Immature natural killer cell (primary cell): ENCODE data around the gene NOTCH3. TPM values are rescaled to one million over a fixed set of nuclear protein-coding genes. Genes with fewer than 3 reads are reported as not detected.

Experiments
- DNase-seq, 3 donors: peaks; one replicate each; pipeline ENCODE4 v3.0.0; 2022; ENCODE audit warnings: mixed read lengths in 1 of 3
- H3K27ac Mint-ChIP-seq, 6 donors: one replicate each; pipeline ENCODE4 v1.8.0; 2020; ENCODE audit warnings: mixed read lengths in 6 of 6, mild to moderate bottlenecking in 5 of 6, inconsistent platforms in 4 of 6, moderate library complexity in 3 of 6
- H3K27me3 Mint-ChIP-seq, 3 donors: one replicate each; pipeline ENCODE4 v1.8.0; 2020 to 2021; ENCODE audit warnings: low read depth in 3 of 3, mild to moderate bottlenecking in 3 of 3, mixed read lengths in 3 of 3, moderate library complexity in 3 of 3, inconsistent platforms in 1 of 3
- H3K36me3 Mint-ChIP-seq, 3 donors: one replicate each; pipeline ENCODE4 v1.8.0; 2020; ENCODE audit warnings: mixed read lengths in 3 of 3, inconsistent platforms in 2 of 3, mild to moderate bottlenecking in 2 of 3
- H3K4me1 Mint-ChIP-seq, 2 donors: one replicate each; pipeline ENCODE4 v1.8.0; 2020; ENCODE audit warnings: inconsistent platforms in 2 of 2, mild to moderate bottlenecking in 2 of 2, mixed read lengths in 2 of 2, moderate library complexity in 1 of 2
- H3K4me3 Mint-ChIP-seq, 5 donors: one replicate each; pipeline ENCODE4 v1.8.0; 2020; ENCODE audit warnings: mild to moderate bottlenecking in 5 of 5, mixed read lengths in 5 of 5, inconsistent platforms in 3 of 5, moderate library complexity in 3 of 5
- H3K9me3 Mint-ChIP-seq, 6 donors: one replicate each; pipeline ENCODE4 v1.8.0; 2020; ENCODE audit warnings: mild to moderate bottlenecking in 6 of 6, mixed read lengths in 6 of 6, inconsistent platforms in 4 of 6, moderate library complexity in 3 of 6
- polyA plus RNA-seq, 3 donors: library from polyadenylated mRNA; unstranded; fragments of 300-500 nt; fragmentation: Illumina TruSeq; gene quantifications; one replicate each; pipeline ENCODE4 v1.2.3, GENCODE V29; 2021

The NOTCH3 gene
- polyA plus RNA-seq, 3 donors from 2014 or later: not detected

- H3K27ac Mint-ChIP-seq: peak overlapping the region in 5 of 6 donors; percentile 40 to 78 (median 66)
- no peaks in the 10 kb centered on the region for H3K36me3 Mint-ChIP-seq
- no peak for DNase-seq
- peaks cover 12 to 18% (median 12%) of the 10 kb centered on the region in 3 donors for H3K27me3 Mint-ChIP-seq
- peak overlapping the region; percentile 67 to 89 (median 85) for H3K4me3 Mint-ChIP-seq
- no peaks in the 10 kb centered on the region for H3K9me3 Mint-ChIP-seq
- H3K4me1 Mint-ChIP-seq: peaks cover 16 to 19% of the 10 kb centered on the region in 2 donors
Observed at GRCh38 chr19:15223649-15224361, 23.0 kb upstream of the NOTCH3 start.

- peak; percentile 78 to 83 (median 78) for DNase-seq
- Mint-ChIP-seq H3K27ac (peak overlapping the region in 2 of 6 donors; percentile 66 to 77), H3K4me1 (peaks cover 16 to 19% of the 10 kb centered on the region in 2 donors), H3K4me3 (peak overlapping the region; percentile 67 to 89 (median 85)), H3K27me3 (peaks cover 12 to 18% (median 12%) of the 10 kb centered on the region in 3 donors), H3K9me3 (no peaks in the 10 kb centered on the region), H3K36me3 (no peaks in the 10 kb centered on the region)
Observed at GRCh38 chr19:15222738-15223648, 22.2 kb upstream of the NOTCH3 start.

DNA sequence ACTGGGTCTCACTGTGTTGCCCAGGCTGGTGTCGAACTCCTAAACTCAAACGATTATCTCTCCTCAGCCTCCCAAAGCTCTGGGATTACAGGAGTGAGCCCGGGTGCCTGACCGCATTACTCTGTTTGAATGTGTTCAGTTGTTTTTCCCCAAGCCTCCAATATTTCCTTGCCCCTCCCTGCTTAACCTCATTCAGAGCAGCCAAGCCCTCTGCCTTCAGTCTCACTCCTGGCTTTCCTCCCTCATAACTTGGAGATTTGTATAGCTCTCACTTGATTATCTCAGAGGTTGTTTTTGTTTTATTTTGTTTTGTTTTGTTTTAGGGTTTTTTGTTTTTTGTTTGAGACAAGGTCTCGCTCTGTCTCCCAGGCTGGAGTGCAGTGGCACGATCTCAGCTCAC, 20.0 kb upstream of the NOTCH3 start:
- peaks cover 16 to 19% of the 10 kb centered on the region in 2 donors for H3K4me1 Mint-ChIP-seq
- no peak overlapping the region for H3K4me3 Mint-ChIP-seq
- no peaks in the 10 kb centered on the region for H3K9me3 Mint-ChIP-seq
- peaks cover 10 to 18% (median 12%) of the 10 kb centered on the region in 3 donors for H3K27me3 Mint-ChIP-seq
- DNase-seq: no peak
- H3K27ac Mint-ChIP-seq: no peak overlapping the region
- no peaks in the 10 kb centered on the region for H3K36me3 Mint-ChIP-seq

- Mint-ChIP-seq H3K4me1 (peaks cover 12% of the 10 kb centered on the region in 2 donors), H3K9me3 (no peaks in the 10 kb centered on the region), H3K27ac (no peak overlapping the region)
Observed at GRCh38 chr19:15218501-15218900, 17.7 kb upstream of the NOTCH3 start.

GRCh38 chr19:15216363-15216762, 15.6 kb upstream of the NOTCH3 start:
- H3K27me3 Mint-ChIP-seq: peaks cover 5 to 6% (median 5%) of the 10 kb centered on the region in 3 donors
- H3K4me3 Mint-ChIP-seq: no peak overlapping the region
- no peak overlapping the region for H3K27ac Mint-ChIP-seq
- H3K9me3 Mint-ChIP-seq: no peaks in the 10 kb centered on the region
- H3K4me1 Mint-ChIP-seq: no peaks in the 10 kb centered on the region
- no peaks in the 10 kb centered on the region for H3K36me3 Mint-ChIP-seq
- no peak for DNase-seq

More at GRCh38 chr19:15218501-15218900, 17.7 kb upstream of the NOTCH3 start:
- DNase-seq: no peak
- Mint-ChIP-seq H3K4me3 (no peak overlapping the region), H3K27me3 (peaks cover 10 to 14% (median 11%) of the 10 kb centered on the region in 3 donors), H3K36me3 (no peaks in the 10 kb centered on the region)

GRCh38 chr19:15213715-15214381, 13.1 kb upstream of the NOTCH3 start:
- Mint-ChIP-seq H3K9me3 (no peaks in the 10 kb centered on the region), H3K27me3 (peaks cover 0 to 5% (median 2%) of the 10 kb centered on the region in 3 donors), H3K36me3 (no peaks in the 10 kb centered on the region), H3K4me1 (no peaks in the 10 kb centered on the region), H3K4me3 (no peak overlapping the region), H3K27ac (no peak overlapping the region)
- DNase-seq: no peak

- H3K4me1 Mint-ChIP-seq: no peaks in the 10 kb centered on the region
- DNase-seq: no peak
- no peak overlapping the region for H3K4me3 Mint-ChIP-seq
- H3K36me3 Mint-ChIP-seq: no peaks in the 10 kb centered on the region
- peaks cover 0 to 5% (median 2%) of the 10 kb centered on the region in 3 donors for H3K27me3 Mint-ChIP-seq
- H3K27ac Mint-ChIP-seq: no peak overlapping the region
- H3K9me3 Mint-ChIP-seq: no peaks in the 10 kb centered on the region
Observed at GRCh38 chr19:15212711-15213110, 11.9 kb upstream of the NOTCH3 start.

- Mint-ChIP-seq H3K9me3 (no peaks in the 10 kb centered on the region), H3K4me1 (no peaks in the 10 kb centered on the region), H3K36me3 (no peaks in the 10 kb centered on the region), H3K4me3 (no peak overlapping the region), H3K27me3 (peaks cover 0 to 10% (median 3%) of the 10 kb centered on the region in 3 donors), H3K27ac (no peak overlapping the region)
- no peak for DNase-seq
Observed at GRCh38 chr19:15210323-15210781, 9.6 kb upstream of the NOTCH3 start.

- peaks cover 0 to 5% (median 3%) of the 10 kb centered on the region in 3 donors for H3K36me3 Mint-ChIP-seq
- DNase-seq: no peak
- H3K4me3 Mint-ChIP-seq: peak overlapping the region in 2 of 5 donors; percentile 40 to 60
- H3K9me3 Mint-ChIP-seq: peaks cover 0 to 2% (median 0%) of the 10 kb centered on the region in 6 donors
- peaks cover 12 to 13% of the 10 kb centered on the region in 2 donors for H3K4me1 Mint-ChIP-seq
- H3K27me3 Mint-ChIP-seq: peaks cover 19 to 36% (median 20%) of the 10 kb centered on the region in 3 donors
- no peak overlapping the region for H3K27ac Mint-ChIP-seq
Observed at GRCh38 chr19:15201374-15202023, 704 bp upstream of the NOTCH3 start.

DNA sequence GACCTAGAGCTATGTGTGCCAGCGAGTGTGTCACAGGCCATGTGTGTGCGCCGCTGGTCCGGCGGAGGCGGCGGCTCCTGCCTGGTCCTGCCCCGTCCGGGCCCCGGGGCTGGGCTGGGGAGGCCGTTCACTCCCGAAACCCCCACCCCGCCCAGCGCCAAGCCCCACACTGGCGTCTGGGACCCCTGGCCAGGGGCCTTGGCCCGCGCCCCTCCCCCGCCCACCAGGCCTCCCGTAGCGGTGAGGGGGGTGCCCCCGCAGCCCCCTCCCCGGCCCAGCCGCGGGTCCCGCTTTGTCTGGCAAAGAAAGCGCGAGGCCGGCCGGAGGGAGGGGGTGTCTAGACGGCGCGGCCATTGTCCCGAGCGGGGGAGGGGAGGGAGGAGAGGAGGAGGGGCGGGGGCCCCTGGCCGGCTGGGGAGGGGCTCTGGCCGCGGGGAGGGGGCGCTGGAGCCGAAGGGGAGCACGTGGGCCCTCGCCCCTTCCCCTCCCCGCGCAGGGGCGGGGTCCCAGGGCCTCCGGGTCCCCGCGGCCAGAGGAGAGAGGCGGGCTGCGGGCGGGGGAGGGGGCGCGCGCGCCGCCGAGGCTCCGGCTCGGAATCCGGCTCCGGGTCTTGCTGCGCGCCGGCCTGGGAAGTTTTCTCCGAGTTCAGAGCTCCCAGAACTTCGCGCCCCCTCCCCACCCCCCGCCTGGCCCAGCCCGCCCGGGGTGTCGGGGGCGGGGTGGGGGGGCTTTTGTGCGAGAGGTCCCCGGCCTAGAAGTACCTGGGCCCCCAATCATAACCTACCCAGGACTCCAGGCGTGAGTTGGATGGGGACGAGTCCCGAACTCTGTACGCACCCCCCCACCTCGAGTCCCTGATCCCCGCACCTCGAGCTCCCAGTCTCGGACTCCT, 888 bp downstream of the NOTCH3 start:
- no peak for DNase-seq
- Mint-ChIP-seq H3K36me3 (peaks cover 0 to 5% (median 3%) of the 10 kb centered on the region in 3 donors), H3K9me3 (peaks cover 0 to 2% (median 0%) of the 10 kb centered on the region in 6 donors), H3K27me3 (peaks cover 20 to 37% (median 21%) of the 10 kb centered on the region in 3 donors), H3K27ac (no peak overlapping the region), H3K4me1 (peaks cover 14 to 15% of the 10 kb centered on the region in 2 donors), H3K4me3 (peak overlapping the region in 3 of 5 donors; percentile 41 to 51 (median 49))

GRCh38 chr19:15198951-15199660, 1.7 kb downstream of the NOTCH3 start:
- Mint-ChIP-seq H3K4me3 (peak overlapping the region in 4 of 5 donors; percentile 16 to 51 (median 45)), H3K27ac (no peak overlapping the region), H3K9me3 (peaks cover 0 to 2% (median 0%) of the 10 kb centered on the region in 6 donors), H3K4me1 (peaks cover 19 to 22% of the 10 kb centered on the region in 2 donors), H3K27me3 (peaks cover 24 to 43% (median 27%) of the 10 kb centered on the region in 3 donors), H3K36me3 (peaks cover 0 to 5% (median 3%) of the 10 kb centered on the region in 3 donors)
- DNase-seq: no peak
